Neural cell (in vitro differentiated cells): Measurements from ENCODE around the gene ZNF132. TPM values are rescaled to one million over a fixed set of nuclear protein-coding genes. Genes with fewer than 3 reads are reported as not detected.
"Not testable (repeated sequence)": the region's sequence is repeated elsewhere in the genome, so short reads cannot be mapped to it uniquely, and the experiment has no call there.

Experiments
- H2AFZ ChIP-seq: fragments of 200-600, 300-800 bp; sonication (generic), shearing (Covaris generic); 2 replicates; pipeline ENCODE4 v1.6.0; 2014; ENCODE audit warnings: low read depth, mild to moderate bottlenecking, antibody characterized with exemption, low read length, moderate library complexity
- H3F3A ChIP-seq: fragments of 200-600 bp; shearing (Covaris generic); 2 replicates; pipeline ENCODE4 v1.6.1; 2016; ENCODE audit warnings: mild to moderate bottlenecking, moderate library complexity, mixed read lengths, antibody characterized with exemption, low read length; ENCODE audit not compliant: insufficient read depth, poor library complexity, severe bottlenecking
- H3K27ac ChIP-seq: fragments of 200-600, 300-800 bp; sonication (generic), shearing (Covaris generic); 2 replicates; pipeline ENCODE4 v1.5.1; 2014; ENCODE audit warnings: mild to moderate bottlenecking, low read length, moderate library complexity
- H3K27me3 ChIP-seq: fragments of 300-800, 200-600 bp; sonication (generic), shearing (Covaris generic); 2 replicates; pipeline ENCODE4 v1.6.0; 2014; ENCODE audit warnings: mild to moderate bottlenecking, low read depth, low read length, moderate library complexity; ENCODE audit not compliant: insufficient read depth
- H3K36me3 ChIP-seq: fragments of 300-800, 200-600 bp; sonication (generic), shearing (Covaris generic); 2 replicates; pipeline ENCODE4 v1.5.1; 2014; ENCODE audit warnings: mild to moderate bottlenecking, antibody characterized with exemption, low read length, moderate library complexity; ENCODE audit not compliant: insufficient read depth
- H3K4me2 ChIP-seq: fragments of 300-800, 200-600 bp; sonication (generic), shearing (Covaris generic); 2 replicates; pipeline ENCODE4 v1.6.0; 2014; ENCODE audit warnings: mild to moderate bottlenecking, low read length
- H3K4me3 ChIP-seq: fragments of 300-800, 200-600 bp; sonication (generic), shearing (Covaris generic); 2 replicates; pipeline ENCODE4 v1.5.1; 2014; ENCODE audit warnings: mild to moderate bottlenecking, low read length, moderate library complexity
- H3K79me2 ChIP-seq: fragments of 200-600 bp; shearing (Covaris generic); replicated peaks from 2 replicates; pipeline ENCODE4 v1.6.0; 2014; ENCODE audit warnings: mild to moderate bottlenecking, low read length, moderate library complexity; ENCODE audit not compliant: insufficient read depth
- H3K9ac ChIP-seq: fragments of 300-800, 200-600 bp; sonication (generic), shearing (Covaris generic); 2 replicates; pipeline ENCODE4 v1.6.1; 2016; ENCODE audit warnings: mild to moderate bottlenecking, low read length, mixed read lengths
- H3K9me2 ChIP-seq: fragments of 200-600 bp; shearing (Covaris generic); 2 replicates; pipeline ENCODE4 v1.6.1; 2016; ENCODE audit warnings: mild to moderate bottlenecking, low read length, mixed read lengths; ENCODE audit not compliant: insufficient read depth
- H3K9me3 ChIP-seq: fragments of 200-600, 300-800 bp; sonication (generic), shearing (Covaris generic); 2 replicates; pipeline ENCODE4 v1.6.1; 2016; ENCODE audit warnings: mild to moderate bottlenecking, mixed run types, low read length, moderate library complexity, mixed read lengths
- H4K20me1 ChIP-seq: fragments of 200-600 bp; shearing (Covaris generic); 2 replicates; pipeline ENCODE4 v1.6.1; 2016; ENCODE audit warnings: mild to moderate bottlenecking, mixed run types; ENCODE audit not compliant: insufficient read depth
- CTCF ChIP-seq: fragments of 450-650 bp; IDR thresholded peaks from 2 replicates; pipeline ENCODE4 v1.5.1; 2014; ENCODE audit warnings: antibody characterized with exemption, mild to moderate bottlenecking, moderate library complexity; ENCODE audit not compliant: poor library complexity, severe bottlenecking
- EP300 ChIP-seq: fragments of 450-650 bp; conservative IDR thresholded peaks from 2 replicates; pipeline ENCODE4 v1.6.1; 2014; ENCODE audit warnings: antibody characterized with exemption, mild to moderate bottlenecking, moderate library complexity; ENCODE audit not compliant: poor library complexity, severe bottlenecking
- EZH2 ChIP-seq: fragments of 200-600, 300-800 bp; shearing (Covaris generic), sonication (generic); IDR thresholded peaks from 2 replicates; pipeline ENCODE4 v1.6.1; 2014; ENCODE audit warnings: antibody characterized with exemption, low read length, borderline replicate concordance, mild to moderate bottlenecking; ENCODE audit not compliant: insufficient read depth, poor library complexity, severe bottlenecking
- MXI1 ChIP-seq: fragments of 450-650 bp; conservative IDR thresholded peaks from 2 replicates; pipeline ENCODE4 v1.6.1; 2014; ENCODE audit warnings: antibody characterized with exemption, mild to moderate bottlenecking; ENCODE audit not compliant: poor library complexity, severe bottlenecking
- POLR2AphosphoS5 ChIP-seq: IDR thresholded peaks from 2 replicates; pipeline ENCODE4 v1.6.1; 2012
- RAD21 ChIP-seq: fragments of 450-650 bp; conservative IDR thresholded peaks from 2 replicates; pipeline ENCODE4 v1.6.1; 2014; ENCODE audit warnings: antibody characterized with exemption, mild to moderate bottlenecking, moderate library complexity
- REST ChIP-seq: IDR thresholded peaks from 2 replicates; pipeline ENCODE4 v1.6.1; 2012; ENCODE audit warnings: borderline replicate concordance
- SMC3 ChIP-seq: fragments of 450-650 bp; conservative IDR thresholded peaks from 2 replicates; pipeline ENCODE4 v1.6.1; 2014; ENCODE audit warnings: antibody characterized with exemption, mild to moderate bottlenecking, moderate library complexity; ENCODE audit not compliant: poor library complexity
- TAF1 ChIP-seq: IDR thresholded peaks from 2 replicates; pipeline ENCODE4 v1.6.1; 2012; ENCODE audit warnings: low read depth
- polyA plus RNA-seq: library from polyadenylated mRNA; depleted of rRNA; stranded (reverse); fragments of >200 nt; gene quantifications from 2 replicates; pipeline ENCODE4 v1.2.3, GENCODE V29; 2014

The ZNF132 gene
- polyA plus RNA-seq, 1 donor from 2014 or later = 0.77 TPM

- no peak overlapping the region for H3K4me2 ChIP-seq
- no peaks in the 10 kb centered on the region for H3K9me2 ChIP-seq
- no peak overlapping the region for H3K4me3 ChIP-seq
- H2AFZ ChIP-seq = no peak overlapping the region
- H4K20me1 ChIP-seq = no peaks in the 10 kb centered on the region
- H3K27ac ChIP-seq = no peak overlapping the region
- H3K9me3 ChIP-seq = no peaks in the 10 kb centered on the region
- no peaks in the 10 kb centered on the region for H3F3A ChIP-seq
- no peaks in the 10 kb centered on the region for H3K27me3 ChIP-seq
- TF ChIP-seq SMC3 = no peak
- TF ChIP-seq TAF1 = no peak
- TF ChIP-seq POLR2AphosphoS5 = peak; percentile 7
- TF ChIP-seq REST = no peak
- TF ChIP-seq EP300 = no peak
- TF ChIP-seq MXI1 = no peak
- H3K9ac ChIP-seq = no peak overlapping the region
- H3K79me2 ChIP-seq = peaks cover 2% of the 10 kb centered on the region
- H3K36me3 ChIP-seq = peaks cover 5% of the 10 kb centered on the region
These were observed 33.8 kb upstream of the ZNF132 start for GRCh38 chr19:58473775-58474174.

- Histone ChIP-seq H3K4me3 (no peak overlapping the region), H3K9me2 (no peaks in the 10 kb centered on the region), H3K9ac (no peak overlapping the region), H3K27ac (no peak overlapping the region), H3K27me3 (no peaks in the 10 kb centered on the region), H3F3A (no peaks in the 10 kb centered on the region), H3K36me3 (peaks cover 5% of the 10 kb centered on the region), H3K4me2 (no peak overlapping the region), H3K79me2 (peaks cover 10% of the 10 kb centered on the region), H2AFZ (no peak overlapping the region), H3K9me3 (no peaks in the 10 kb centered on the region), H4K20me1 (no peaks in the 10 kb centered on the region)
- TF ChIP-seq SMC3 (no peak), EZH2 (no peak), REST (no peak), TAF1 (no peak), MXI1 (no peak), EP300 (no peak), RAD21 (no peak), CTCF (no peak), POLR2AphosphoS5 (no peak)
These were observed 31.8 kb upstream of the ZNF132 start for GRCh38 chr19:58471736-58472135.

DNA sequence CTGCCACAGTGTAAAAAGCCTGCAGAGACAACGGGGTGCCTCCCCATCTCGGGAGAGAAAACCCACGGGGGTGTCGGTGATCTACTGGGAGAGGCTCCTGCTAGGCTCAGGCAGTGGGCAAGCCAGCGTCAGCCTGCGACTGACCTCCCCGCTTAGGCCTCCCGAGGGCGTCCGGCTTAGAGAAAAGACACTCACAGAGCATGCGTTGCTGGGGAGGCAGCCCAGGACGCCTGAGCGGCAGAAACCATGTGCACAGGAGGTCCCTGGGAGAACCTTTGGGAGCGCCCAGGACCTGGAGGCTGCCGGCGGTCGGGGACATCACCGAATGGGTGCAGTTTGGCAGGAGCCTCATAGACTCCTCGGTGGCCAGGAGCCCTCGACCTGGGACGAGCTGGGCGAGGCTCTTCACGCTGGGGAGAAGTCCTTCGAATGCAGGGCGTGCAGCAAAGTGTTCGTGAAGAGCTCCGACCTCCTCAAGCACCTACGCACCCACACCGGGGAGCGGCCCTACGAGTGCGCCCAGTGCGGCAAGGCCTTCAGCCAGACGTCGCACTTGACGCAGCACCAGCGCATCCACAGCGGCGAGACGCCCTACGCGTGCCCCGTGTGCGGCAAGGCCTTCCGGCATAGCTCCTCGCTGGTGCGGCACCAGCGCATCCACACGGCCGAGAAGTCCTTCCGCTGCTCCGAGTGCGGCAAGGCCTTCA lies 31.0 kb upstream of the ZNF132 start:
- H3K27me3 ChIP-seq, H3F3A ChIP-seq, H3K9me3 ChIP-seq, H2AFZ ChIP-seq, H3K9me2 ChIP-seq, H3K36me3 ChIP-seq, H4K20me1 ChIP-seq, H3K4me2 ChIP-seq, H3K9ac ChIP-seq, H3K27ac ChIP-seq, H3K4me3 ChIP-seq: not testable (repeated sequence)
- H3K79me2 ChIP-seq = peaks cover 10% of the 10 kb centered on the region
